ENCODE results near the gene CYP4F22.
"Not testable (repeated sequence)": the region's sequence is repeated elsewhere in the genome, so short reads cannot be mapped to it uniquely, and the experiment has no call there.

Gene CYP4F22

GRCh38 chr19:15498910-15499309, 9.4 kb upstream of the CYP4F22 start:
- no peak overlapping the region for H3K4me3 ChIP-seq (ENCODE audit: low read depth, low read length)
- TF ChIP-seq CTCF (IDR thresholded peaks at IDR 0.05; ENCODE audit: borderline replicate concordance, insufficient read depth, low read depth, low read length), result no peak

GRCh38 chr19:15501596-15501995, 6.7 kb upstream of the CYP4F22 start:
- no peak for TF ChIP-seq CTCF (IDR thresholded peaks at IDR 0.05; ENCODE audit: borderline replicate concordance, insufficient read depth, low read depth, low read length)
- H3K4me3 ChIP-seq (ENCODE audit: low read depth, low read length), result no peak overlapping the region

GRCh38 chr19:15502264-15502663, 6.1 kb upstream of the CYP4F22 start:
- no peak for TF ChIP-seq CTCF (IDR thresholded peaks at IDR 0.05; ENCODE audit: borderline replicate concordance, insufficient read depth, low read depth, low read length)
- H3K4me3 ChIP-seq (ENCODE audit: low read depth, low read length), result no peak overlapping the region

GRCh38 chr19:15506074-15506571, 2.2 kb upstream of the CYP4F22 start:
- H3K4me3 ChIP-seq (ENCODE audit: low read depth, low read length), result no peak overlapping the region
- TF ChIP-seq CTCF (IDR thresholded peaks at IDR 0.05; ENCODE audit: borderline replicate concordance, insufficient read depth, low read depth, low read length), result no peak

- TF ChIP-seq CTCF (IDR thresholded peaks at IDR 0.05; ENCODE audit: borderline replicate concordance, insufficient read depth, low read depth, low read length), result no peak
- H3K4me3 ChIP-seq (ENCODE audit: low read depth, low read length), result no peak overlapping the region
Observed at GRCh38 chr19:15507068-15508034, 974 bp upstream of the CYP4F22 start.

- no peak for TF ChIP-seq CTCF (IDR thresholded peaks at IDR 0.05; ENCODE audit: borderline replicate concordance, insufficient read depth, low read depth, low read length)
Observed at GRCh38 chr19:15511671-15512424, 3.5 kb downstream of the CYP4F22 start.

GRCh38 chr19:15515227-15515625, 6.9 kb downstream of the CYP4F22 start:
- H3K4me3 ChIP-seq (ENCODE audit: low read depth, low read length), result not testable (repeated sequence)

More at GRCh38 chr19:15511671-15512424, 3.5 kb downstream of the CYP4F22 start:
- no peak overlapping the region for H3K4me3 ChIP-seq (ENCODE audit: low read depth, low read length)

All from GM12875 (cell line).